Activated CD4-positive, alpha-beta T cell treated with anti-CD3 and anti-CD28 coated beads for 24 hours (primary cell): Measurements from ENCODE around the gene ANAPC1.
"Not testable (repeated sequence)": the region's sequence is repeated elsewhere in the genome, so short reads cannot be mapped to it uniquely, and the experiment has no call there.

Experiments
- DNase-seq, 2 donors: peaks; one replicate each; pipeline ENCODE4 v3.0.0-alpha.2; 2020; ENCODE audit warnings: low read depth in 2 of 2

ANAPC1 gene

DNA sequence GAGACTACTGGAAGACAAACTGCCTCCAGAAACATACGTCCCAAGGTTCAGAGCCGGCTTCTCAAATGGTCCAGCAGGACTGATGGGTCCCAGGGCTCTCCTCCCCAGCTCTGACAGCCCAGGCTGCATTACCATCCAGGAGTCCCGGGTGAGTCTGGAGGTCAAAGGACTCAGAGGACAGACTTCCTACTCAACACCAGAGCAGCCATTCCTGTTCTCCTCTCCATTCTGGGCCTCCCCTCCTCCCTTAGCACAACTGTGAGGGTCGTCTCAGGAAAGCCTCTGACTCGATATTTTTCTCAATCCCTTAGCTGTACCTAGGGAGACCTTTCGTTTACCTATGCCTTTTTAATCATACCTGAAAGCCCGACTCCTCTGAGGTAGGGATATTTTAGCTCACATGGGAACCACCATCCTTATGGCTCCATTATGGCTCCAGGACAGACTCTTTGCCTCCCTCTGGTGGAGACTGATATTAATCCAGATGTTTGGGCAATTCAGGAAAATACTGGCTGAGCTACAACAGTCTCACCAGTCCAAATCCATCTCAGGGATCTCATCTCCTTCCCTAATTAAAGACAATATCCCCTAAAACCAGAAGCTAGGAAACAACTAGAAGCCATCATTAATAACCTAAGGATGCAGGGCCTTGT lies 70.9 kb downstream of the ANAPC1 start:
- DNase-seq, result not testable (repeated sequence)

DNA sequence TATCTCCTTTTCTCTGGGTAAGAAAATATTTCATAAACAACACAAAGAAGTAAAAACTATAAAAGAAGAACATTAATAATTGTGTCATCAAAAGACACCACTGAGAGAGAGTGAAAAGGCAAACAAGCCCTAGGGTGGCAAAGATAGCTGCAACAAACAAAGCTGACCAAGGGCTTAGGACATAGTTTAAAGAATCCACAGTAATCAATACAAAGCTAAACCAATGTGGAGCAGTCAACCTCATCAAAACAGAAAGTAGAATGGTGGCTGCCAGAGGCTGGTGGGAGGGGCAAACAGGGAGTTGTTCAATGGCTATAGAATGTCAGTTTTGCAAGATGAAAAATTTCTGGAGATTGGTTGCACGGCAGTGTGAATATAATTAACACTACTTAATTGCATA lies 93.4 kb downstream of the ANAPC1 start:
- not testable (repeated sequence) for DNase-seq

DNA sequence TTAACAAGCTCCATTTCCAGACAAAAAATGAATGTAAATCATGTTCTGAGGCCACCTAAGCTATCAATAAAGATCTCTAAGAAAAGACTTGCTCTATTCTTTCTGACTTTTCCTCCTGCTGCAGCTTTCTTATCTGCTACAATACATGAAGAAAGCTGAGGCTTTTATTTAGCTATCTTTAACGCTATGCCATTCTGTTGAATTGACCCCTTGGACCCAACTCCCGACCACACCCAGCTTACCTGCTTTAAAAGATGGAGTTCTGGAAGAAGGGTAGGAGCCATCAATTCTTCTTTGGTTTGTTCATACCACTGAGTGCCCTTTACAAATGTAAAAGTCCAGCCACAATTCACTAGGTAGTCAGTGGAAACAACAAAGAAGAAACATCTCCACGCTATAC lies 99.9 kb downstream of the ANAPC1 start:
- not testable (repeated sequence) for DNase-seq

DNA sequence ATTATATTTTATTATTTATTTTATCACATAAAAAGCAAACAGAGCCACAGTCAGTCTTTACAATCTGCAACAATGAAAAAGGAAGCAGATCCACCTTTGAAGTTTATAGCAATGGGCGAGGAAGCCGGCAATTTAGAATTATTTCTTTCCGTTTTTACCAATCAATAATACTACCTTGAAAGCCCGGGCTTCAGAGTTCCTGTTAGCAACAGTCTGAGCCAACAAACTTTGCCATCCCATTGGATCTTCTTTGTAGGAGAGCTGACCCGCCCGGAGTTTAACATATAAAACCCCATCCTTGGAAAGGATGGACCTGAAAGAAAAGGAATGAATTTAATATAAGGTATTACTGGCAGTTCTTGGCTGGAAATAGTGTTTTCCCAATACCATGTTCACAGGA lies 101.8 kb downstream of the ANAPC1 start:
- DNase-seq, result not testable (repeated sequence)

DNA sequence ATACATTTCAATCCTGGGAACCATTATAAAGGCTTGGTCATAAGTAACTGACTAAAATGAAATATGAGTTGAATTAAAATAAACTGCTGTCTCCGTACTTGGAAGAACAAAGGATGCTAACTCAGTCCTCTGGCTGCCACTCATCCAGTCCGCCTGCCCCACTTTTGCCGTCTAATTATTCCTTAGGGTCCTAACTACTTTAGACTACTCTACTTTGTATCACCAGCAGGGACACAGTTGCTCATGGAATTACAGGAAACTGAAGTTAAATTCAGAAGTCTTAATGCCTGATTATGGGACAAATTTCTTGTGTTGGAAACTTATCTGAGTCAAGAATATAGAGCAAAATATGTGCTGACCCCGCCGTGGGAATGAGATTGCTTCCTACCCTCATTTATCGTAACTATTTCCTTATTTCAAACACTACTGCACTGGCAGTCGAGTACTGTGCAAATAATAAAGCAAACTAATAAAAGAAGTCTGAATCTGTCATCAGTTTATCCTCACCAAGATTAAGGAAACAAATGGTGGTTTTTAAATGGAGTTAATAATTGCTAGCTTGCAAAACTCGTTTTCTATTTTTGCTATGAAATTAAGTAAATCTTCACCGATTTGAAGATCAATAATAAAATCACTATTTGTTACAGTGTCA lies 102.4 kb downstream of the ANAPC1 start:
- DNase-seq, result not testable (repeated sequence)

DNA sequence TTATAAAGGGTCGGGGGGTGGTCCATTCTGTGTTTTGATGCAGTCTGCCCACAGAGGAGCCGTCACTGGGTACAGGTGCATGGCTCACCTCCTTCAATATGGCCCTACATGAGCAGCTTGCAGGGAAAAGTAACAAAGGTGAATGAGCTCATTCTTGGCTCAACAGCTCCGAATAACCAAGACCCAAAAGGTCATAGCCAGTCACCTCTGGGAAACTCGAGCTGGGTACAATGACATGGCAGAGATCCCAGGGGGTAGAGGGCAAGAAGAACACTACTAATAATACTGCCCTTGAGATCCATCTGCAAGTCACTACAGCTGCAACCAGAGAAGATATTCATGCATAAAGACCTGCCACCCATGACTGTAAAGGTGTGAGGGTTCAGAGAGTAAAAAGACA lies 106.8 kb downstream of the ANAPC1 start:
- DNase-seq, result not testable (repeated sequence)

DNA sequence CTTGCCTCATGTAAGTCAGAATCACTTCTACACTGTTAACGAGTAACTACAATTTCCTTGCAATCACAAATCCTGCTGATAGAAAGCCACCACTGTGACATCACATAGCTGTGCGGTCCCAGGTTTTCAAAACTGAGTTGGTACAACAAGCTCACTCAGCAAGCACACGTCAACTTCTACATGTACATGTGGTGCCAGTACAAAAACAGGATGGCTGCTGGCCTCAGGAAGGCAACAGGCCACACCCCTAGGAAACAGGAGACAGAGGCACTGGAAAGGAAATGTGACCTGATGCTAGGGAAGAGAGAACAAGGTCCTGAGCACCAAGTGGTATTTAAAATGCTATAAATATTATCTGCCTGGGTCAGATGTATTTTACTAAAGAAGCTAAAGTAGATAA lies 107.7 kb downstream of the ANAPC1 start:
- DNase-seq, result not testable (repeated sequence)

DNA sequence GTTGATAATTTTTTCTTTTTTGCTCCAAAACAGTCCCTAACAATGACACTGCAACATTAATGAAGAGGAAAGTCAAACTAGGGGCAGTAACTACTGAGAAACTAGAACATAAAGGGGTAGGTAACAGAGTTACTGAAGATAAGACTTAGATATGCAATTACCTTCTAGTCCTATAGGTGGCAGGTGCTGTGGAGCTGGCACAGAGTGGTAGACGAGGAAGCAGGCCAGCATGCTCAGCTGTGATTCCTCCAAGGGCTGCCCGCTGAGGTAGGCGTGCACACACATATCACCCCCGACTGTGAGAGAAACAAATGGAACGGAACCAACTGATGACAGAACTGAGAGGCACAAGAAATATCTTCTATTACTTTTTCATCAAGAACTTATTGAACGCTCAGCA lies 111.8 kb downstream of the ANAPC1 start:
- DNase-seq, result not testable (repeated sequence)

DNA sequence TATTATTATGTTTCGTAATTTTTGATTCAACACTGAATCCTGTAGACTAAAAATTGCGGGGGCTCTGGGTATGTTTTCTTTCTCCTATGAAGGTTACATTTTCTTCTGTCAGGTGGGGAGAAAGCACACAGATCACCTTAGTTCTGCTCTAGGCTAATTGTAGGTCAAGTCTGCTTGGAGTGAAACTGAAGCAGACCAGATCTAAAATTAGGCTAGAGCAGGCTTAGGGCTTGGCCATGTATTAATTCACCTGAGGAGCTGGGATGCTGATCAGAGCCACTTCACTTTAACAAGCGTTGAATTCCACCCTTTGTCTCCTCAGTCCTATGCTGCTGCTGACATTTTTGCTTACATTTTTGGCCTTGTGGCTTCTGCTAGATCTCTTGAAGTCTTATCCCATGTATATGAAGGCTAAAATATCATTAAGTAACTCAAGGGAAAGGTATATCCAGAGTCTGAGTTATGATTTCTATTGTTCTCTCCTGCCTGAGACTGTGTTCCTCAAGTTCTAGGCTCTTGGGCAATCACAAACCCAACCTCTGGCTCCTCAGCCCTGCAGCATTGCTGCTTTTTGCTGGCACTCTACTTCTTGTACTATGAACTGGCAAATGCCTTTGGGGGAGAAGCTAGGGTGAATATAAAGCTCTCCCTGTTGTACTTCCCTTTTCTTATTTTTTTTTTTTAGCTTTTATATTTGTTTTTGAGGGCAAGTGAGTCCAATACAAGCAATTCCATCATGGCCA lies 112.9 kb downstream of the ANAPC1 start:
- not testable (repeated sequence) for DNase-seq

DNA sequence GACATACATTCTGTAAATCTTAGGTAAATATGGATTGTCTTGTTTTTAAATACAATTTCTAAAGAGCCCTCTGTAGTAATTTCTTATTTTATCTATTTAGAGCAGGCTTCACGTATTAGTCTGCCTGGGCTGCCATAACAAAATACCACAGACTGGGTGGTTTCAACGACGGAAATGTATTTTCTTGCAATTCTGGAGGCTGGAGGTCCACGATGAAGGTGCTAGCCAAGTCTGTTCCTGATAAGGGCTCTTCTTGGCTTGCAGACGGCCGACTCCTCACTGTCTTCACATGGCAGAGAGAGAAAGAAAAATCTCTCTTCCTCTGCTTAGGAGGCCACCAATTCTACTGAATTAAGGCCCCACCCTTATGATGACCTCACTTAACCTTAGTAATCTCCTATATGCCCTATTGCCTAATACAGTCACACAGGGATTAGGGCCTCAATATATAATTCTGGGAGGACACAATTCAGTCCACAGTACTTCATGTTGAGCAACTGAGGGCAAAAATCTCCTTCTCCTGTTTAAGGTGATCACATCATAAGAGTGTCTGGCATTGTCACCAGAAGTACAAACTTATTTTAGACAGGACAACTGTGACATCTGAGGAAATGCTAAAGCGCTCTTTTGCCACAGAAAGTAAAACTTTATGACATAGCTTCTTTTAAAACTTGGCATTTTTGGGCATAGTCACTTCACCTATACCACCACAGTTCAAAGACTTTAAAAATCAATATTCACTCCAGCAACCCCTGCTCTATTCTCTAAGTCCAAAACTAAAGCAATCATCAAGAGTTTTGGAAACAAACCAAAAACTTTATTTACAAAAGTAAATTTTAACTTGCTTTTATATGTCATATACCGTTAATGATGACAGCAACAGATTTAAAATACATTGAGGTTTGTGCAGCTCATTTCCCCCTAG lies 115.5 kb downstream of the ANAPC1 start:
- not testable (repeated sequence) for DNase-seq

DNA sequence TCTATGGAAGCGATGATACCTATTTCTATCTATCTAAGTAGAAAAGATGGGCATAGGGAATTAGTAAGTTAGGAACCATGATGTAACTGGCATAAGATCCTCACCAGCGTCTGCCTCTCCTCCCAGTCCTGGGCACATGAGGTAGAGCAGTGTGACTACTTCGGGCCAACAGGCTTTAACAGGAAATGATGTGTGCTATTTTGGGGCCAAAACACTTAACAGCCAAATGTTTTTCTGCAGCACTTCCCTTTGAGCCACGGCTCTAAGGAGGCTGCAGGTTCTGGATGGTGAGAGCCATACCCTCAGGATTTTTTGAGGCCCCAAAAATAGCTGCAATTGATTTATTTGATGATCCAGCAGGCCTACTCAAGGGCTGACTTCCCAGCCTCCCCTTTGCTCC lies 116.9 kb downstream of the ANAPC1 start:
- DNase-seq, result not testable (repeated sequence)

DNA sequence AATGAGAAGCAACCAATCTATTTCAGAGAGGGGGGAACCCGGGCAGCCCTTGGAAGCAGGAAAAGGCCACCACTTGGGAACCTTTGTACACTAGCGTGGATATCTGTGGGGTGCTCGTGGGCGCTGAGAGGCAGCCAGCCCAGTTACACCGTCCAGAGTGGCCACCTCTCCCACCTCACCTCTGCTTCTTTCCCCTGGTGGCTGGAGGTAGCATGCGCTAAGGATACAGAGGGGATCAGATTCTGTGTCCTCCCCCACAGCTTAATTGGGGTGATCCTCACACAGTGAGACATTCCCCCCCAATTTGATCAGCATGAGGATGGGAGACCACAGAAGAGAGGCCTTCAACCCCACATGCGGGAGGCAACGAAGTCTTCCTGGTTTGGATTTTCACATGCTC lies 117.7 kb downstream of the ANAPC1 start:
- DNase-seq, result not testable (repeated sequence)

DNA sequence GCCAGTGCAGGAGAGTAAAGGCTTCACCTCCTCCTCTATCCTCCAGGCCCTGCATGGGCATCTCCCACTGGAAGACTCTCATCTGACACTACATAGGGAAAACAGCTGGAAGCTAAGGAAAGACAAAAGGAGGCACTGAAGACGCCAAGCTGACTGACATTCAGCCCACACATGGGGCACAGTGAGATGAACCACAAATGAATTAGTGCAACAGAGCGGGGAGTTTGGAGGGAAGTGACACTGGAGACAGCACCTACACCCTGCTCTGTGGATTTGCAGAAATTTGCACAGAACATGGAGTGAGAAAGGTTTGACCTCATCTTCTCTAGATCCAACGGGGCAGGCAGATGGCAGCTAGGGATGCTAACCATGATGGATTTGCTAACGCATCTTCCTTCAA lies 119.8 kb downstream of the ANAPC1 start:
- DNase-seq, result not testable (repeated sequence)

DNA sequence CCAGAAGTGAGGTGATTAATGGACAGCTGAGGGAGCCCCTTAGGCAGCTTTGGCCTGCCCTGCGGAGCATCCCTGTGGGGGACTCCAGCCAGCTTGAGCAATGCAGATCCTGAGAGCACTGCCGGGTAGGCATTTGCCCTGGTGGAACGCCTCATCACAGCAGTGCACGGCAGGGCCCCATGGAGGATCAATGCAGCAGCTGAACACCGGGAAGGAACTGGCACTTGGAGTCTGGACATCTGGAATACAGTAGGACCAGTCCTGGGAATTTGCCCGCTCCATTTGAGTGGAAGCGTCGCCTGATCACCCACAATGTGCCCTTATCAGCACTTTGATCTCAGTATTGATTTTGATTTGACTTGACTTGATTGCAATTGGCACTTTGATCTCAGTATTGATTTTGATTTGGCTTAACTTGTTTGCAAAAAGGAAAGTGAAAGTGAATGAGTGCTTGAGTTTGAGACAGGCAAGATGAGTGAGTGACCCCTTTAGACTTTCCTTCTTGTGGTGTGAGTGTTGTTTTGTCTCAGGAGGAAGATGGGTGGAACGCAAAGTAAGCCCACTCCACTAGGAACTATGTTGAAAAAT lies 123.2 kb downstream of the ANAPC1 start:
- not testable (repeated sequence) for DNase-seq

DNA sequence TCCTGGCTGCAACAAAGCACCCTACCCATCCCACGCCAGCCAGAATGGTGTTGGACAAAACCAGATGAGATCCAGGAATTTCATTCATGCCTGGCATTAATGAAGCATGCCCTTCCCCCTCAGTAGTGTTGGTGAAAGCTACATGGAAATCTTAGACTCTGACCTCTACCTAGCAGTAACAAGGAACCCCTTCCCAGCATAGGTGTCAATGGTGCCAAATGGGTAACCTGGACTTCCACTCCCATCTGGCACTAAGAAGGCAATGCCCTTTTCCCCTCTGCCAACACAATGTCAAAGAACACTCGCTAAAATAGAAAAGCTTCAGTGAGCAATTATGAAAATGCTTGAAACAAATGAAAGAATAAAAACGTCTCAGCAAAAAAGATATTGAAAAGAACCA lies 131.5 kb downstream of the ANAPC1 start:
- not testable (repeated sequence) for DNase-seq

DNA sequence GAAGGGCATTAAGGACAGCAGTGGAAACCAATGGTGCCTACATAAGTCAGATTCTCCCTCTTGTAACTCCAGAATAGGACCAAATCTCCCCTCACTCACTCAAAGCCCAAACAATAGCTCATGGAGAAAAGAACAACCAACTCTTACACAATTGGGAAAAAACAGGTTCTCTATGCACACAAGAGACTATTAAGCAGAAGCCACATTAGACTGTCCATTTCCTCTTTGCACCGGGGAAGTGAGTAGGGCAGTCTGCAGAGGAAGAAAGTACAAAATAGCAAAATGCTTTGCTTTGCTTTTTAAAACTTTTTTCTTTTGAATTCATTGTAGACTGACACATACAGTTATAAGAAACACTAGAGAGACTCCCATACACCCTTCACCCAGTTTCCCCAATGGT lies 133.4 kb downstream of the ANAPC1 start:
- not testable (repeated sequence) for DNase-seq

DNA sequence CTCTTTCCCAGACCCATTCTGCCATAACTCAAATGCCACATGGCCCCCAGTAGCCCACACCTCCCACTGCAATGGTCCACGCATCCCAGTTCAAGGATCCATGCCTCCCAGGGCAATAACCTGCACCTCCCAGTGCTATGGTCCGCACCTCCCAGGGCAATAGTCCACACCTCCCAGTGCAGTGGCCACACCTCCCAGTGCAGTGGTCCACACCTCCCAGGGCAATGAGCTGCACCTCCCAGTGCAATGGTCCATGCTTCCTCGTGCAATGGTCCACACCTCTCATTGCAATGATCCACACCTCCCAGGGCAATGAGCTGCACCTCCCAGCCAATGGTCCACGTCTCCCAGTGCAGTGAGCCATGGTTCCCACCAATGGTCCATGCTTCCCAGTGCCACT lies 135.6 kb downstream of the ANAPC1 start:
- DNase-seq, result not testable (repeated sequence)

DNA sequence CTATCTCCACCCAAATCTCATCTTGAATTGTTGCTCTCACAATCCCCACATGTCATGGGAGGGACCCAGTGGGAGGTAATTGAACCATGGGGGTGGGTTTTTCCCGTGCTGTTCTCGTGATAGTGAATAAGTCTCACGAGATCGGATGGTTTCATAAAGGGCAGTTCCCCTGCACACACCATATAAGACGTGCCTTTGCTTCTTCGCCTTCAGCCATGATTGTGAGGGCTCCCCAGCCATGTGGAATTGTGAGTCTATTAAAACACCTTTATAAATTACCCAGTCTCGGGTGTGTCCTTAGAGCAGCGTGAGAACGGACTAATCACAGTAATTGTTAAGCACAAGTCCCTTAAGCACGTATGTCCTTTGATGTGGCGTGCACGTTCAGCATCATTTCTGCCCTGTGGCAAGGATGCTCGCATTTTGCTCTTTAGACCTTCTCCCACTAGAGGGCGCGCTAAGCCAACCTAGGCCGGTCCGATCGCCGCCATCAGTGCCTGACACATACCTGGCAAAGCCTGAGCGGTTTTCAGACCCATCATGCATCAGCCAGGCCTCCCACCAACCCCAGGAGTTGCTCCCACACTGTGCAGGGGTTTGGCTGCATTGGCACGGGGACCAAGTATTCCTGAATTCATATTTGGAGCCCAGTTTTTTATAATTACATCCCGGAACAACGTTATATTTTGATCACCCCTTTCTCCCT lies 136.4 kb downstream of the ANAPC1 start:
- peak; percentile 55 to 56 for DNase-seq

DNA sequence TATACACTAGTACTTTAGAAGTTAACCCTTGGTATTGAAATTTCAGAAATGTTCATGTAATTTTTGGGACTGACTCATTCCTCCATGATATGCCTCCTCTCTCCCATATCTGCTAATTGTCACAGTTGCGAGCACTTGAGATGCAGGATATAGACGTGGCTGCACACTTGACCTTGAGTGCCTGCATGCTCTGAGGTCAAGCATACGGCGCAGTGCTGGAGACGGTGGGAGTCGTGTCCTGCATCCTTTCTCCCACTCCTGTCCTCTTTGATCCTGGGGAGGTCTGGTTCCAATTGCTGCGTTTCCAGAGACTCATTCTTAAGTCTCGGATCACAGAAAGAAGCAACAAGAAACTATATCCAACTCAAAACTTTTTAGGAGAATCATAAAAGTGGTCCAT lies 139.2 kb downstream of the ANAPC1 start:
- DNase-seq, result not testable (repeated sequence)

DNA sequence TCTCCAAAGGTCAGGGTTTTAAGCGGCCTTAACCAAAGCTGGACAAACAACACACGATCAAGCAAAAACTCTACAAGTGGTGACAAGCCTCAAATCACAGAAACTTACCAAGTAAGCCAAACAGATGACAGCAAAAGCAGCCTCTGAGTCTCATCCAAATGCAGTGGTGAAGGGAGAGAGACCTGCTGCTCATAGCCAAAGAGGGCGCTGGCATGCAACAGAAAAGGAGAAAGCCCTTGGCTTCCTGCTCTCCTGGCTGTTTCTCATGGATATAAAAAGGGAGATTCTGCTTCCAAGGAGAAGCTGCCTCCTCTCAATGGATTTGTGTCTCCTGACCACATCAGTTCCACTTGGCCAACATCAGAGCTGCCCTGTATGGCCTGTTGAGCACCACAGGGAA lies 142.5 kb downstream of the ANAPC1 start:
- not testable (repeated sequence) for DNase-seq
